Tracheal epithelial cell (primary cell): ENCODE results near the gene C22orf15. TPM values are rescaled to one million over a fixed set of nuclear protein-coding genes. Genes with fewer than 3 reads are reported as not detected.

Experiments used
- total RNA-seq: library from RNA; depleted of rRNA; stranded (reverse); fragments of >200 nt; gene quantifications from 2 replicates; pipeline ENCODE4 v1.2.1, GENCODE V29; 2014

Gene C22orf15
- total RNA-seq, result not detected in 2 replicates

GRCh38 chr22:23762842-23763578 lies at the start of gene C22orf15:
TSS of gene C22orf15 (plus strand) at chr22:23762990. CDS start at chr22:23763307, 317 bp downstream.

GRCh38 chr22:23750714-23751440 lies 11.9 kb upstream of the C22orf15 start, which contains the start of gene ZNF70:
TSS of gene ZNF70 (minus strand) at chr22:23751112. CDS start at chr22:23745140, 5,972 bp downstream.

GRCh38 chr22:23754220-23754919 lies 8.4 kb upstream of the C22orf15 start, which contains the start of gene VPREB3:
TSS of gene VPREB3 (minus strand) at chr22:23754425. CDS start at chr22:23754363, 62 bp downstream.

GRCh38 chr22:23767673-23768548 lies 5.1 kb downstream of the C22orf15 start, which contains the start of gene CHCHD10:
TSS of gene CHCHD10 (minus strand) at chr22:23767972. CDS start at chr22:23767874, 98 bp downstream.

GRCh38 chr22:23772649-23773473 lies 10.1 kb downstream of the C22orf15 start, which contains the start of gene MMP11:
TSS of gene MMP11 (plus strand) at chr22:23772849. CDS start at chr22:23772871, 22 bp downstream.

GRCh38 chr22:23786752-23787599 lies 24.2 kb downstream of the C22orf15 start, which contains the start of gene SMARCB1:
TSS of gene SMARCB1 (plus strand) at chr22:23786966. CDS start at chr22:23787170, 204 bp downstream.

Other genes starting within 250 kb of the C22orf15 start
- gene IGLL1, start 182.7 kb upstream of the C22orf15 start, total RNA-seq, result not detected in 2 replicates
- gene DRICH1, start 130.7 kb upstream of the C22orf15 start, total RNA-seq, result not detected in 2 replicates
- under 0.01 TPM in 1 of 2 replicates, not detected in the other for gene RGL4, start 72.0 kb upstream of the C22orf15 start, total RNA-seq
- gene ZNF70, start 11.9 kb upstream of the C22orf15 start, total RNA-seq, result 0.85 and 1.9 TPM in 2 replicates
- gene VPREB3, start 8.6 kb upstream of the C22orf15 start, total RNA-seq, result 1.2 TPM in 1 of 2 replicates, not detected in the other
- gene CHCHD10, start 5.0 kb downstream of the C22orf15 start, total RNA-seq, result 8.1 and 9.2 TPM in 2 replicates
- gene MMP11, start 9.9 kb downstream of the C22orf15 start, total RNA-seq, result 3.4 TPM in 2 replicates
- 23.1 and 26.2 TPM in 2 replicates for gene SMARCB1, start 24.0 kb downstream of the C22orf15 start, total RNA-seq
- gene DERL3, start 76.0 kb downstream of the C22orf15 start, total RNA-seq, result 1.2 TPM in 1 of 2 replicates, not detected in the other
- gene SLC2A11, start 94.9 kb downstream of the C22orf15 start, total RNA-seq, result 8.3 and 11.1 TPM in 2 replicates
- 383 and 403 TPM in 2 replicates for gene MIF, start 131.4 kb downstream of the C22orf15 start, total RNA-seq
- gene GSTT2B, start 198.2 kb downstream of the C22orf15 start, total RNA-seq, result 1.9 and 3.0 TPM in 2 replicates
- 0.43 TPM in 1 of 2 replicates, not detected in the other for gene DDTL, start 203.9 kb downstream of the C22orf15 start, total RNA-seq
- 98.9 and 118 TPM in 2 replicates for gene DDT, start 211.5 kb downstream of the C22orf15 start, total RNA-seq
- gene GSTT2, start 217.1 kb downstream of the C22orf15 start, total RNA-seq, result not detected in 2 replicates
- gene GSTT4, start 242.5 kb downstream of the C22orf15 start, total RNA-seq, result not detected in 2 replicates
- 17.6 and 22.2 TPM in 2 replicates for gene CABIN1, start 248.3 kb downstream of the C22orf15 start, total RNA-seq